NCI-H187 treated with DMSO at 0.1 percent for 48 hours (cell line): Measurements from ENCODE around the gene PCBP3.
"Not testable (repeated sequence)": the region's sequence is repeated elsewhere in the genome, so short reads cannot be mapped to it uniquely, and the experiment has no call there.

Source experiments
- DNase-seq: peaks from one replicate; lab custom pipeline; 2025; lab: John Stamatoyannopoulos, UW

Gene PCBP3

DNA sequence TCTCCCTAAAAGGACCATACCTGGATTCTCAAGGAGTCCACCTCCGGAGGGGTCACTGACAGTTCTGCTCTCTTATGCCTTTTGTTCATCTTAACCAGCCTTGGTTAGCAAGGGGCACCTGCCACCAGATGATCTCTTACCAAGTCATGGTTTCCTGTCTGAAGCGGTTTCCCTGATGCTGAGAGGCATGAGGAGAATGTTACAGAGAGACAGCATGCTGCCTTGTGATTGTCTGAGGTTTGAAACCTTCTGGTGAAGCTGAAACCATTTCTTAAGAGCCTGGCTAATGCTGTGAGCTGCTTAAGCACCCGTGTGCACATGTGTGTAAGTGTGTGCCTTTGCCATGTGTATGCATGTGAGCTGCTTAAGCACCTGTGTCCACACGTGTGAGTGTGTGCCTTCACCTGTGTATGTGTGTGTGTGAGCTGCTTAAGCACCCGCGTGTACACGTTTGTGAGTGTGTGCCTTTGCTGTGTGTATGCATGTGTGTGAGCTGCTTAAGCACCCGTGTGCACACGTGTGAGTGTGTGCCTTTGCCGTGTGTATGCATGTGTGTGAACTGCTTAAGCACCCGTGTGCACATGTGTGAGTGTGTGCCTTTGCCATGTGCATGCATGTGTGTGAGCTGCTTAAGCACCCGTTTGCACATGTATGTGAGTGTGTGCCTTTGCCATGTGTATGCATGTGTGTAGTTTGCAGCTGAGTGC is 201.7 kb downstream of the PCBP3 start:
- no peak for DNase-seq

DNA sequence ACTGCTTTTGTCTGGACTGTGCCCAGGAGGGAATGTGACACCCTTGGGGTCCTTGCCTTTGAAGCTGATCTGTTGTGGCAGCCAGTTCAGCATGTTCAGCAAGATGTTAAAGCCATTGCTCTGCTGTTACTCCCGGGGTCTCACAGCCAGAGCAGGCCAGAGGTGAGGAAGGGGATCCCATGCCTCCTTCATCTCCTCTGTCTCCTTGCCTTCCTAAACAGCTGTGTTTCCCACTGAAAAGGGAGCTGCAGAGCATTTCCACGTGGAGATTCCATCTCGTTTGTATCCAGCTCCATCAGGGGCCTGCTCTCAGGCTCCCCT is 202.2 kb downstream of the PCBP3 start:
- no peak for DNase-seq

DNA sequence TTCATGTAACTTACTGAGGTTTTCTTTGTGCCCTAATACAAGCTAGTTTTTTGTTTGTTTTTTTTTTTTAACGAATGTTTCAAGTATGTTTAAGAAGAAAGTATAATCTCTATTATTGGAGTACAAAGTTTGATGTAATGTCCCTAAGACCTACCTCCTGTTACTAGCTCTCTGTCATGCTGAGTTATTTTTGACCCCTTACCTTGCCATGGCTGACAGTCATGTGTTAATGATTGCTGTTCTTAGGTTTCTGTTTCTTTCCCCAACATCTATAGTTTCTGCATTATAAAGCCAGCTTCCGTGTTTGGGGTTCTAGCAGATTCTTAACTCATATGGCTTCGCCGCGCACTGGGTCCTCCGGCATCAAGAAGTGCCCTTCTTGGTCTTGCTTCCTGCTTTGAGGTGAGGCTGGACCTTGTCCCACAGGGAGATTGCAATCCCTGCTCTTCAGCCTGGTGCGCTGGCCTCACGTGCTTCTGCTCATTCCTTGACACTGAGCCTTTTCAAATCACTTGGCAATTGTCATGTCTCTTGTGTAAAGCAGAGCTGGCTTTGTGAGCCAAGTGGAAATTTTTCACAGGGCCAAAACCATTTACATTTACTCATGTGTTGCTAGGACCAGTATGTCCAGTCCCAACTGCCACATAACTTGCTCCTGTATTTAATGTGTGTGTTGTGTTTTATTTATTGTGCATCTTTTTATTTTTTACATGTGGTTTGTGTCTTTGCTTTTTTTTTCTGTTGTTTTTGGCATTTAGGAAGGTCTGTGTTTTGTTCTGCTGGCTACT is 203.0 kb downstream of the PCBP3 start:
- DNase-seq: no peak

DNA sequence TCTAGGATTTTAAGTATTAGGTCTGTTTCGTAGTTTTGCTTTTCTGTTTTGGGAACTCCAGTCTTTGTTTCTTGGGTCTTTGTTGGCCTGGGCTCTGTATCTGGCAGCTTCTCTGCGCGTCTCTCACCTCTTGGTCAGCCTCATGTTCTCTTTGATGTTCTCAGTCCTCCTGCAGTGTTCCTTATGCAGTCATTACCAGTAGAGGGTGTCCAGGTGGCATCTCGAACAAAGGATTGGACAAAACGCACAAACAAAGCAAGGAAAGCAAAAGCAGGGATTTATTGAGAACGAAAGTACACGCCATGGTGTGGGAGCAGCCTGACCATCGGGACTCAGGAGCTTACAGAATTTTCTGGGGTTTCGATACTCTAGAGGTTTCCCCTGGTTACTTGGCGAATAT is 204.3 kb downstream of the PCBP3 start:
- DNase-seq: no peak

DNA sequence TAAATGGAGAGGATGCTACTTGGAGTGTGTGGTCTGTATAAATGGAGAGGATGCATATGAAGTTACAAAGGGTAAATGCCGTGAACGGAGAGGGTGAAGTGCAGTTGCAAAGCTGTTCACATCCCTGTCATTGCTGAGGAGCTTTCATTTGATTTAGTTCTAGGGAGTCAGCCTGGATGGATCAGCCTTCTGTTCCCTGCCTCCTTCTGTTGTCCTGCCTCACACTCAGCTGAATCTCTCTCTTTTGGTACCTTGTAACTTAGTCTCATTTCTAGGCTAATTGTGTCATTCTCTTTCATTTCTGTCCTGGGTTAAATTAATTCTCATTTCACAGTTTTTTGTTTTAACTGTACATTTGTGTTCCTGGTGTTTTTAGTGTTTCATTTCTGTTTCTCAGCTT is 204.8 kb downstream of the PCBP3 start:
- DNase-seq: no peak

DNA sequence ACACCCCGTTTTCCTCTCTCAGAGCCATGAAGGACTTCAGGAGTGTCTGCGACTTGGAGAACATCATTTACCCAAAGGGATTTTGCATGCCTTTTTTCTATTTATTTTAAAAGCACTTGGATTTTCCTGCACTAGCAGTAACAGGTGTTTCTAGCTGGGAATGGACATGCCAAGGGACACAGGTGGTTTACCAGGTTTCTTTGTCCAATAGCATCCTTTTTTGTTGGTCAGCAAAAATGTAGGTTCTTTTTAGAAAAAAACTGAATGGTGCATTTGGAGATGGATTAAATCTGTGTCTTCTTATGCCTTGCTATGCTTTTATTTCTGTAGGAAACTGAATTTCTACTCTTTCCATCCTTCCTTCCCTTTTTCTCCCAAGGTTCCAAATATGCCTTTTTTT is 205.3 kb downstream of the PCBP3 start:
- DNase-seq: no peak

DNA sequence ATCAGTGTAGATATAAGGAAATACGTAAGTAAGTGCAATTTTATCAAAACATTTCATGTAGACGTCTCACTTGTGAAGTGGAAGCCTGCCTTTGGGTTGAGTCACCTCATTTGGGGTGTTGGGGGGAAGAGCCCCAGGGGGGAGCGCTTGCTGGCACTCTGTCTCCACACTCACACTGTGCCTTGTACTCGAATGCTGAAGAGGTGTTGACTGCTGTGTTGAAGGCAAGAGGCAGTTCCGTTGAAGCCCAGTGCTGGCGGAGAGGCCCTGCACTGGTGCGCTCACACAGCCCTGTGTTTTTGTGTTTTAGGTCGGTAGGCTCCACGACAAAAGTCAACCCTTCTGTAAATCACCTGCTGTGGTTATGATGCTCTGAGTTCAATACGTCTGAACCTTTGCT is 206.1 kb downstream of the PCBP3 start:
- DNase-seq: no peak

DNA sequence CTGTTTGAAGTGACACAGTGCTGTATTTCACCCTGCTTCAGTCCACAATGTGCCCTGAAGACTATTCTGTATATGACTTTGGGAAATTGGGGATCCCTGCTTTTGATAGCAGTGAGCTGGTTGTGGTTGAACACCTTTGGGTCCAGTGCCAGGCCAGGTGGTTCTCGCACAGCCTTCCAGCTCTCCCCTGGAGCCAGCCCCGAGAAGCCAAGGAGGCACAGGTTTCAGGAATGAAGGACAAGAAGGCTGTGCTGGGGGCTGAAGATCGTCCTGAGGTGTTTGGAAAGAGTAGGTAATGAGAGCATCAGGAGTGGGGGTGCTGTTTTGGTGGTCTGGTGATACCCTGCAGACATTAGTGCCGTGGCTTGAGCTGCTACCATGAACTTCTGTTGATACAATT is 206.7 kb downstream of the PCBP3 start:
- no peak for DNase-seq

DNA sequence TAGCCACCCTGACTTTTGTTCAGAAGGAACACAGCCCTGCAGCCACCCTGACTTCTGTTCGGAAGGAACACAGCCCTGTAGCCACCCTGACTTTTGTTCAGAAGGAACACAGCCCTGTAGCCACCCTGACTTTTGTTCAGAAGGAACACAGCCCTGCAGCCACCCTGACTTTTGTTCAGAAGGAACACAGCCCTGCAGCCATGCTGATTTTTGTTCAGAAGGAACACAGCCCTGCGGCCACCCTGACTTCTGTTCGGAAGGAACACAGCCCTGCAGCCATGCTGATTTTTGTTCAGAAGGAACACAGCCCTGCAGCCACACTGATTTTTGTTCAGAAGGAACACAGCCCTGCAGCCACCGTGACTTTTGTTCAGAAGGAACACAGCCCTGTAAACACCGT is 208.9 kb downstream of the PCBP3 start:
- not testable (repeated sequence) for DNase-seq

DNA sequence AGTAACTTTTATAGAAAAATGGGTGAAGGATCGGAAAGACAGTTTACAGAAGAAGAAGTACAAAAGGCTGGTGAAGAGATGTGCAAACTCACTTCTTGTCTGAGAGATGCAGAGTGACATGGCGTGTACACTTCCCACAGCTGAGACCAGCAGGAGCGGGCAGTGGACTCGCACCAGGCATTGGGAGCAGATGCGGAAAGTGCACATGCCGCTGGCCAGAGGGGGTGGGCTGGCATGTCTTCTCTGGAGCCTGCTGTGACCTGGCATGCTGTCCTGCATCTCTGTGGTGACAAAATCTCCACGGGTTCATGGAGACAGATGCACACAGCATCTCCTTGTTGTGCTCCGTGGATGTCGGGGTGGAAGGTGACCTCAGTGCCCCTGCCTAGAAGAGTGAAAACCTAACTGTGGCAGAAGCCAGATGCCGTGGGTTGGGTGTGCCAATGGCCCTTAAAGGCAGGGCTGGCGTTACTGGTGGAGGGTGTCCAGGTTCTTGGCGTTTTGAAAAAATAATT is 209.4 kb downstream of the PCBP3 start:
- DNase-seq: no peak

DNA sequence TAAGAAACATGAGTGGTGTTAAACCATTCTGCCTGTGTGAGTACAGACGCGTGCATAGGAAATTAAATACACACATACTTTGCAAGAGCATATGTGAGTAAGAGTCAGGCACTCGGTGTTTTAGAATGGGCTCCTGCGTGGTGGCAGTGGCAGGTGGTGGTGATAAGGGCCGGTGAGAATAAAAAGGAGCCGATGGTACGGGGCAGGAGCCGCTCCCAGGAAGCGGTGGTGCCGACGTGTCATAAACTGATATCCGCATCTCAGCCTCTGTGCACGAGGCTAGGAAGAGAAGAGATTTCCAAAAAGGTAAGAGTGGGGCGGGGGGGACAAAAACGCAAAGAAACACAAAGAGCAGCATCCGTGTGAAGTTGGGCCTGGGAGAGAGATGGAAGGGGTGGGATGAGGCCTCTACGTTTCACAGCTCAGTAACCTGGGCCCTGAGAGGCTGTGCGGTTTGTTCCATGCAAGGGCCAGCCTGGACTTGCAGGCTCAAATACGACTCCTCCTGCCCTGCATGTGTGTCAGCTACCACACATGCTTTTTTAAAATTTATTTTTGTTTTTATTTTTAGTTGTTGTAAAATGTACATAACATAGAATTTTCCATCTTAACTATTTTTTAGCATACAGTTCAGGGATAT is 210.3 kb downstream of the PCBP3 start:
- no peak for DNase-seq

DNA sequence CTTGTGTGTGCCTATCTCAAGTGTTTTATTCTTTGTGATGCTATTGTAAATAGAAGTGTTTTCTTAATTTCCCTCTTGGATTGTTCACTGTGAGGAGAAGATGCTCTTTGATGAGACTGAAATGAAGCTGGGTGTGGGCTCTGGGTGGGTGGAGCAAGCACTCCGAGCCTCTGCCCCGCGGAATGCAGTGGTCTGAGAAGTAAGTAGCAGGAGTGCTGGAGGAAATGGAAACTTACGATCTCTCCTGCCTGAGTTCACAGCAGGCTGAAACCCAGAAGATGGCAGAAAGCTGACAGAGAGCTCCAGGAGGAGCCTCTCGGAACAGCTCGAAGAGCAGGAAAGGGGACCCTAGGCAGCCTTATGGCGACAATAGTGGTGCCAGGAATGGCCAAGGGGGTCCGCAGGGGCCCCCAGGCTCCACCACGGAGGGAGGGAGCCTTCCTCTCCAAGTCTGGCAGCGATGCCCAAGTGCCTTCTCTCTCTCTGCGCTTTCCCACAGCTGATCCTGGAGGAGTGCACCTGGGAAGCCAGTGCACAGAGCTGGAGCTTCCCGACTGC is 211.2 kb downstream of the PCBP3 start:
- DNase-seq: no peak

DNA sequence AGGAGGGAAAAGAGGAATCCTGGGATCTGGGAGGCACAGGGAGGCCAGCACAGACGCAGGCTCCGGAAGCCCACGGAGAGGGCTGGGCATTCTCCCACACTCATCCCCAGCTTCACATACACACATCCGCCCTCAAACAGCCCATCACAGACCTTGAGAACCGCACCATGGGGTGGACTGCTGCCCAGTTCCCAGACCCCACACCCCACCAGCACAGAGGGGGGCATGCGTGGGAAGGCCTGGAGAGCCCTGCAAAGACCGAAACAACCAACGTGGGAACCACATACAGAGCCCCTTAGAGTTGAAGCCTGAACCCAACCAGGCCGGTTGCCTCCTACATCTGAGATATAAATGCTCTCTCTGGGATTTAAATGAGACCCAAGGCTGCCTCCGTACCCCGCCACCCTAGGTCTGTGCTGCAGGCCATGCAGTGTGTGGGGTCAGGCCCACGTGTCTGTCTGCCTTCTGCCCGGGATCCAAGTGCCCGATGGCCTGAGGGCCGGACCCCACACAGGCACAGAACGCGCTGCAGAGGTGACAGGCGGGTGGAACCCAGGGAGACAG is 211.8 kb downstream of the PCBP3 start:
- DNase-seq: no peak

DNA sequence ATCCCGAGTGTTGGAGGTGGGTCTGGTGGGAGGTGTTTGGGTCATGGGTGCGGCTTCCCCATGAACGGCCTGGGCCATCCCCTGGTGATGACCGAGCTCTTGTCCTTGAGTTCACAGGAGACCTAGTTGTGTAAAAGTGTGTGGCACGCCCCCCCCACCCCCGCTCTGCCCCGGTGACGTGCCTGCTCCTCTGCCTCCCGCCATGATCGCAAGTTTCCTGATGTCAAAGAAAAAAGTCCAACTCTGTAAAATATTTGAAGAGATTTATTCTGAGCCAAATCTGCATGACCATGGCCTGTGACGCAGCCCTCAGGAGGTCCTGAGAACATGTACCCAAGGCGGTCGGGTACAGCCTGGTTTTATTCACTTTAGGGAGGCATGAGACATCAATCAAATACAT is 212.9 kb downstream of the PCBP3 start:
- DNase-seq: no peak

DNA sequence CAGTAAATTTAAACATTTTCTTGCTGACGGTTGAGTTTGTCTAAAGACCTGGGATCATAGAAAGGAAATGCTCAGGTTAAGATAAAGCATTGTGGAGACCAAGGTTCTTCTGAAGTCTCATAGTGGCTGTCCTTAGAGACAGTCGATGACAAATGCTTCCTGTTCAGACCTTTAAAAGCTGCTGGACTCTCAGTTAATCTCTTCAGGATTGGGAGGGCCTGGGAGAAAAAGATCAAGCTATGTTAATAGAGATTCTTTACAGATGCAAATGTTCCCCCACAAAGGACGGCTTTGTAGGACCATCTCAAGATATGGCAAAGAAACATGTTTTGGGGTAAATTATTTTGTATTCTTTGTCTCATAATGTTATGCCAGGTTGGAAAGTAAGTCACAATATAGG is 213.4 kb downstream of the PCBP3 start:
- DNase-seq: no peak

DNA sequence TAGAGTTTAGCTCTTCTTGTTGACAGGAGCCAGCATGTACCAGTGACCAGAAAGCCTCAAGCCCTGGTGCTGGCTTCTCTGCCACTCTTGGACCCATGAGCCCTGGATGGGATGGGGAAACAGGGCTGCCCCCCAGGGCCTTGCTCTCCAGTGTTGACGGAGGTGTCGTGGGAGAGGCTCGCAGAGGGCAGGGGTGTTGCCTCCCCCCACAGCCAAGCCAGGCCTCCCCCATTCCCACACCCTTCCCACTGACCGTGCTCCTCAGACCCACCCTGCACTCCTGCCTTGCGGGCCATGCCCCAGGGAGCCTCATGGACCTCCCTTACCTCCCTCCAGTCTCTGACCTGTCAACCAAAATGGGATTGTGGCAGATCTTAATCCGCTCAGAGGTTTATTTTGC is 214.2 kb downstream of the PCBP3 start:
- DNase-seq: no peak

DNA sequence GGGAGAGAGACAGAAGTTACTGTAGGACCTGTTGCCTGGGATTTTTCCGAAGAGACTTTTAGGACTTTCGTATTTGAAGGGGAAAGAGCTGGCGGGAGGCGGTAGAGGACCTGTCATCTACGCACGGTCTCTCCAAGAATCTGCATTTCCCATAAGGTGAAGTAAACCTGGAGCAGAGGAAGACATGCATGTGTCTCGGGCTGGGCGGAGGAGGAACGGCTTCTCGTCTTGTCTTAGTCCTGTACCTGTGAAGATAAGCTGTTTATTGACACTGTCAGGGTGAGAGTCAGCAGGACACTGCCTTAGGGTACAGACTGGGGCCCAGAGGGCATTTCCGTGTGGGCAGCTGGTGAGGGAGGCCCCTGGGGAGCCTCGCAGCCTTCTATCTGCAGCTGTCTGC is 214.7 kb downstream of the PCBP3 start:
- no peak for DNase-seq

DNA sequence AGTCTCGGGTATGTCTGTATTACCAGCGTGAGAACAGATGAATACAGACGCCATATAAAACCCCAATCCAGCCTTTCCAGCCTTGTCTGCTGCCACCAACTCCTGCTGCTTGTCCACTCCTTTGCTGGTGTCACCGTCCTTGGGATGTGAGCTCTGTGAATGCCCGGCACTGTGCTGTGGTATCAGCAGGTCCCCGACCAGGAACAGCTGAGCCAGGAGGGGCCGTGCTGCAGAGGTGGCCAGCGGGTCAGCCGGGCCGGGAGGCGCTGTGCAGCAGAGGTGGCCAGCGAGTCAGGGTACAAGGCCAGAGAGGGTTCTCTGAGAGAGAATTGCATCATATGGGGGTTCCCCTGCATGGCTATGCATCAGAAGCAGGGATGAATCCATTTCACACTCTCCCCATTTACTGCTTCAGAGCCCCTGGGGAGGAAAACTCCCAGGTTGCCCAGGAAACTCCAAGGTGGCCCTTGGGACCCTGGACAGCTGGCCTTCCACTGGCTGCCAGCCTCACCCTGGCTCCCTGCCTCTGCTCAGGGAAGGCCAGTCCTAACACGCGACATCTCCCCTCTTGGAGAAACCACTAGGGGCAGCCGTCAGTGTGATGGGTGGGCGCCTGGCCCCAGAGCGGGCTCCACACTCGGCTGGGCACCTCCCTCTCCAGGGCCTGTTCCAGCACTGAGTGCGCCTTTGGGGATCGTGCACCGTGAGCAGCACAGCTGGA is 215.7 kb downstream of the PCBP3 start:
- no peak for DNase-seq

DNA sequence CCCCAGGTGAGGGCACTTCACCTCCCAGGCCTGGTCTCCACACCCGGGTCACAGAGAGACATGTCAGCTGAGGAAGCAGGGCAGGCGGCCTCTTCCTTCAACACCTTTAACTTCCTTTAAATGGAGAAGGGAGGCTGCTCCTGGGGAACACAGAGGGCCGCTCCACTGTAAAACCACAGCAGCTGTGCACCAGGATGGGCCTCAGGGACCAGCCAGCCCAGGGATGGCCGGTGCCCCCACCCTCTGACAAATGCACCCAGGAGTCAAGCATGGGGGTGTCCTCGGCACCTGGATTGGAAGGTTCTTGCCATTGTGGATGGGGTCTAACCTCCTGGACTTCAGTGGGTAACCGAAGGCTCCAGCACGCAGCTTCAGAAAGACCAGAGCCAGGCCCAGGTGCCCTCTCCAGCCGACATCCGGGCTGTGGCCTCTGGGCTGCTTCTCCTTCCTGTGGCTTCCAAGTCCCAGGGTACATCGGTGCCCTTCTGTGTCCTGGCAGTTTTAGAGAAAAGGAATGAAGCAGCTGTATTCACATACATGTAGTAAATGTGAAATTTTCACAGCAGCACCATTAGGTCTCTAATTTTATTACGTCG is 216.3 kb downstream of the PCBP3 start:
- no peak for DNase-seq

DNA sequence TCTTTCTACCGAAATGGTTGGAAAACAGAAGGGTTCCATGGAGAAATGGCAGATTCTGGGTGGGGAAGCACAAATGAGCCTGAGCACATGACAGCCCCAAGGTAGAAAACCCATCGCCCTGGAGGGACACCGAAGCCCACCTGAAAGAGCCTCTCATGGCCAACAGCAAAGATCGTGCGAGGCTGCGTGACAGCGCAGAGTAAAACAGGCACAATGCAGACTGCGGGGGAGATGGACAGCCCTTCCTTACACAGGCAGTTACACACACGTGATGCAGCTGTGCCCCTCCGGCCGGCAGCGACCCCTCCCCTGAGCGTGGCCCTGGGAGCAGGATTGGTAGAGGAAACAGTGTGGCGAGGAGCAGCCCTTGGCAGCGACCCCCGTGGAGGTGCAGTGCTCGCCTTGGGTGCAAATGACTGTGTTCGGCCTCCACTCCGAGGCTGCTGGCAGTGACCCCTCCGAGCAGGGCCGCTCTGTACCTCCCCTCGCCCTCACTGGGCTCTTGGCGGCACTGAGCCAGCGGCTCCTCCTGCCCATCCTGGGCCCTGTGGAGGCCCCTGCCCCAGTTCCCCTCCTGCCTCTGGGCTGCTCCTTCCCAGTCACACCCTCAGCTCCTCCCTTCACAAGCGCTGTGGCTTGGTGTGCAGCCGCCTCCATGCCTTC is 217.1 kb downstream of the PCBP3 start:
- DNase-seq: no peak
